Measurements from ENCODE around the gene SSC4D. TPM values are rescaled to one million over a fixed set of nuclear protein-coding genes. Genes with fewer than 3 reads are reported as not detected.
"Not testable (repeated sequence)": the region's sequence is repeated elsewhere in the genome, so short reads cannot be mapped to it uniquely, and the experiment has no call there.

SSC4D gene
- polyA plus RNA-seq, 4 donors = 3.9 to 6.9 (median 4.4) TPM

DNA sequence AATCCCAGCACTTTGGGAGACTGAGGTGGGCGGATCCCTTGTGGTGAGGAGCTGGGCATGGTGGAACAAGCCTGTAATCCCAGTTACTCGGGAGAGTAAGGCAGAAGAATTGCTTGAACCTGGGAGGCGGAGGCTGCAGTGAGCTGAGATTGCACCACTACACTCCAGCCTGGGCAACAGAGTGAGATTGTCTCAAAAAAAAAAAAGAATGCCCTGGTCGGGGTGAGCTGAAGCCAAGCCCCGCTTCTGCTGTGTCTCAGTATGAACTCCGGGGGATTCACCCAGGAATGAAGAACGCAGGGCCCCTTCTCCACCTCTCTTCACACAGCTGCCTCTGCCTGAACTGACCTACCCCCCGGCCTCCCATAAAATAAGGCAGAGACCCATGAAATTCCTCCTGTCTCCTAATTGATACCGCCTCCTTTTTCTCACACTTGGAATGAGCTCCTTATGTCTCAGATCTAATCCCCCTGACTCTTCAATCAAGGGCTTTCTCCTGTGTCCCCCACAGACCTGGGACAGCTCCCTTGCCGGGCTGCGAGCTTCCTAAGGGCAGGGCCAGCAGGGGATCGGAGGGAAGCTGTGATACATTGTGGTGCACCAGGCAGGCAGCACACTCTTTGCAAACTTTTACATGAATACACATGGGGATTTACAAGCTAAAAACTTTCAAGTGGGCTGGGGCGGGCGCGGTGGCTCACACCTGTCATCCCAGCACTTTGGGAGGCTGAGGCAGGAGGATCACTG, 14.3 kb upstream of the SSC4D start:
- no peak for DNase-seq (ENCODE audit: low read depth in 4 of 4, low spot score in 2 of 4)

DNA sequence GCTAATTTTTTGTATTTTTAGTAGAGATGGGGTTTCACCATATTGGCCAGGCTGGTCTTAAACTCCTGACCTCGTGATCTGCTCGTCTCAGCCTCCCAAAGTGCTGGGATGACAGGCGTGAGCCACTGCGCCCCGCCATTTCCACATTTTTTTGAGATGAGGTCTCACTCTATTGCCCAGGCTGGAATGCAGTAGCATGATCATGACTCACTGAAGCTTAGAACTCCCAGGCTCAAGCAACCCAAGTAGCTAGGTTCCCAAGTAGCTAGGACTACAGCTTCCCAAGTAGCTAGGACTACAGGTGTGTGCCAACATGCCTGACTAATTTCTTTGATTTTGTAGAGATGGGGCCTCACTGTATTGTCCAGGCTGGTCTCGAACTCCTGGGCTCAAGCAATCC, 11.6 kb upstream of the SSC4D start:
- not testable (repeated sequence) for DNase-seq (ENCODE audit: low read depth in 4 of 4, low spot score in 2 of 4)

DNA sequence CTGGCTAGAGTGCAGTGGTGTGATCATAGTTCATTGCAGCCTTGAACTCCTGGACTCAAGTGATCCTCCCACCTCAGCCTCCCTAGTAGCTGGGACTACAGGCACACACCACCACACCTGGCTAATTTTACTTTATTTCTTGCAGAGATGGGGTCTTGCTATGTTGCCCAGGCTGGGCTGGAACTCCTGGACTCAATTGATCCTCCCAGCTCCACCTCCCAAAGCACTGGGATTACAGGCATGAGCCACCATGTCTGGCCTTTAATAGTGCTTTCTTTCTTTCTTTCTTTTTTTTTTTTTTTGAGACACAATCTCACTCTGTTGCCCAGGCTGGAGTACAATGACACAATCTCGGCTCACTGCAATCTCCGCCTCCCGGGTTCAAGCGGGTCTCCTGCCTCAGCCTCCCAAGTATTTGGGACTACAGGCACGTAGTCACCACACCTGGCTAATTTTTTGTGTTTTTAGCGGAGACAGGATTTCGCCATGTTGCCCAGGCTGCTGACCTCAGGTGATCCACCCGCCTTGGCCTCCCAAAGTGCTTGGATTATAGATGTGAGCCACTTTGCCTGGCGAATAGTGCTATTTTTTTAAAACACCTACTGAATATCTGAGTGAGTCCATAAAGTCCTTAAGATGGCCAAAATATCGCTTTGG, 8.3 kb upstream of the SSC4D start:
- not testable (repeated sequence) for DNase-seq (ENCODE audit: low read depth in 4 of 4, low spot score in 2 of 4)

DNA sequence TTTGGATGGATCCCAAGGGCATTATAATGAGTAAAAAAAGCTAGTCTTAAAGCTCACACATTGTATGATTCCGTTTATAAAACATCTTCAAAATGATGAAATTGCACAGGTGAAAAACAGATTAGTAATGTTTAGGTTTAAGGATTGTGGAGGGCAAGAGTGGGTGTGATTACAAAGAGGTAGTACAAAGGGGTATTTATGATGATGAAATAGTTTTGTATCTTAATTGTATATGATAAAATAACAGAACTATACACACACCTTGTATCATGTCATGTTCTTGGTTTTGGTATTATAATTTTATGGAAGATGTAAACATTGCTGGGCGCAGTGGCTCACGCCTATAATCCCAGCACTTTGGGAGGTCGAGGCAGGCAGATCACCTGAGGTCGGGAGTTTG, 2.8 kb upstream of the SSC4D start:
- DNase-seq (ENCODE audit: low read depth in 4 of 4, low spot score in 2 of 4) = no peak

DNA sequence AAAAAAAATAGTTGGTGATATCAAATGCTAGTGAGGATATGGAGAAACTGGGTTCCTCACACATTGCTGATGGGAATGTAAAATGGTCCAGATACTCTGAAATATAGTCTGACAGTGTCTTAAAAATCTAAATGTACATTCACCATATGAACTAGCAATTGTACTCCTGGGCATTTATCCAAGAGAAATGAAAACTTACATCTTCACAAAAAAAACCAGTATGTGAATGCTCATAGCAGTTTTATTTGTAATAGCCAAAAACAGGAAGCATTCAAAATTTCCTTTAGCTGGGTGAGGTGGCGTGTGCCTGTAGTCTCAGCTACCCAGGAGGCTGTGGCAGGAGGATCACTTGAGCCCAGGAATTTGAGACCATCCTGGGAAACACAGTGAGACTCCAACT, 2.1 kb upstream of the SSC4D start:
- DNase-seq (ENCODE audit: low read depth in 4 of 4, low spot score in 2 of 4) = no peak

DNA sequence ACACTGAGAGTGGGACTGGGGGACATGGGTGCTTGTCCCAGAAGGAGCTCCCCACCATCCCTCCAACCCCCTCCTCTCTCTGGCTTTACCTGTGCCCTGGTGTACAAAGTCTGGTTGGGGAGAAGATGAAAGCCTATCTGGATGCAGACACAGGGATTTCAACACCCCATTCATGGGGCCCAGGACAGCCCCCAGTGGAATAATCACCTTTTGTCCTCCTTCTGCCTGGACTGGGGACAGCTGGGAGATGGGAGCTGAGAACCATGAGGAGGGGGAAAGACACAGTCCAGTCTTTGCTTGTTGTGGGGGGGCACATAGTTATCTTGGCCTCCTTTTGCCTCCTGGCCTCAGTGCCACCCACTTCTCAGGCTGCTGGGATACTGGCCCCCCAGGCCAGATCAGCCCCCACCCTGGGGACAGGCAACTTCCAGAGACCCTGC, 1.4 kb downstream of the SSC4D start:
- DNase-seq (ENCODE audit: low read depth in 4 of 4, low spot score in 2 of 4) = no peak

DNA sequence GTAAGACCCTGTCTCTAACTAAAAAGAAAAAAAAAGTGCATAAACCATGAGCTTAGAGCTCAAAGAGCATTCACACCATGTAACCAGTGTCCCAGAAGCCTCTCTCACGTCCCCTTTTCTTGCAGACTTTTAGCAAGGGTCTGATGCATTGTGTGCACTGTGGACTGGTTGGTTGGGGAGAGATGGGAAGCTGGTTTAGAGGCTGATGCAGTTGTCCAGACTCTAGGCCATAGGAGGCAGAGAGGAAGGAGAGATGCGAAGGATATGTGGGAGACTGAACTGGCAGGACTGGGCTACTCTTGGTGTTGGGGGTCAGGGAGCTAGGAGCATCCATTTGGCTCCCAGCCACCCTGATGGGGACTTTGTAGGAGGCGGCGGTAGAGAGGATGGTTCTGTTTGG, 1.8 kb downstream of the SSC4D start:
- DNase-seq (ENCODE audit: low read depth in 4 of 4, low spot score in 2 of 4) = no peak

DNA sequence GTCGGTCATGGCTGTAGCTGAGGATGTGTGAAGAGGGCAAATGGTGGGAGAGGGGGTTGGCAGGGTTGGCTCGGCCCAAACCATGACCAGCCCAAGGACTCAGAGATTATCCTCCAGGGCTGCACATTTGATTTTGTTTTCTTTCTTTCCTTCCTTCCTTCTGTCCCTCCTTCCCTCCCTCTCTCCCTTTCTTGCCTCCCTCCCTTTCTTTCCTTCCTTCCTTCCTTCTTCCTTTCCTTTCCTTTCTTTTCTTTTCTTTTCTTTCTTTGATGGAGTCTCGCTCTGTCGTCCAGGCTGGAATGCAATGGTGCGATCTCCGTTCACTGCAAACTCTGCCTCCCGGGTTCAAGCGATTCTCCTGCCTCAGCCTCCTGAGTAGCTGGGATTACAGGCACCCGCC, 3.8 kb downstream of the SSC4D start:
- DNase-seq (ENCODE audit: low read depth in 4 of 4, low spot score in 2 of 4) = no peak

DNA sequence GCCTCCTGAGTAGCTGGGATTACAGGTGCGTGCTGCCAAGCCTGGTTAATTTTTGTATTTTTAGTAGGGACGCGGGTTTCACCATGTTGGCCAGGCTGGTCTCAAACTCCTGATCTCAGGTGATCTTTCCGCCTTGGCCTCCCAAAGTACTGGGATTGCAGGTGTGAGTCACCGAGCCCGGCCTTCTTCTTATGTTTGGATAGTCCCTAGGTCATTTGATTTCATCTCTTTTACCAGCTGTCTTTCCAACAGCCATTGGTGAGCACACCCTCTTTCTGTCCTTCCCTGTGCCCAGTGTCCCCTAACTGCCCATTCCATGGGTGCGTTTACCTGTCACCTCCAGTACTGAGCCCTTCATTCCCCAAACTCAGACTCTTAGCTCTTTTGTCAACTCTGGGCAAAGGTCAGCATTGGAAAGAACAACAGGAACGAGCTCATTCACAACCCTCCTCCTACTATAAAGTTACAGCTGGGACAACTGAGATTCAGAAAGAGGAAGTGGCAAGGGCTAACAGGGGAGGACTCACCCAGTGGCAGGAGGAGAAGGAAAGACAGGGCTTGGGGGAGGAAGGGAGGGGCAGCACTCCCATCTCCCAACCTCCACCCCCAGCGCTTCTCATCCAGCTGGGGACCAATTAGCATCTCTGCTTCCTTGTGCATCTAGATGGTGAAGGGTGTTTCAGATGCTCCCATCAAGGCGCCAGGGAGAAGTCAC, 5.6 kb downstream of the SSC4D start:
- no peak for DNase-seq (ENCODE audit: low read depth in 4 of 4, low spot score in 2 of 4)

DNA sequence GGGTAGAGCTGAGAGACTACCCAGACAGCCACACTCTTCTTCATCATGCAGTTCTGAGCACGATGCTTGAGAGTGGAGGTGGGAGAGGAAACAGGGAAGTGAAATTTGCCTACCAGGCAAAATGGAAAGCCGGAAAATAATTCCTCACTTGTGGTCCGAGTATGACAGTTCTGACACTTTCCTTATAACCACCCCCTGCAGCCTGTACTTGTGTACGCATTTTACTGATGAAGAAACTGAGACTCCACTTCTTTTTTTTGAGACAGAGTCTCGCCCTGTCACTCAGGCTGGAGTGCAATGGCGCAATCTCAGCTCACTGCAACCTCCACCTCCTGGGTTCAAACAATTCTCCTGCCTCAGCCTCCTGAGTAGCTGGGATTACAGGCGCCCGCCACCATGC, 6.4 kb downstream of the SSC4D start:
- not testable (repeated sequence) for DNase-seq (ENCODE audit: low read depth in 4 of 4, low spot score in 2 of 4)

DNA sequence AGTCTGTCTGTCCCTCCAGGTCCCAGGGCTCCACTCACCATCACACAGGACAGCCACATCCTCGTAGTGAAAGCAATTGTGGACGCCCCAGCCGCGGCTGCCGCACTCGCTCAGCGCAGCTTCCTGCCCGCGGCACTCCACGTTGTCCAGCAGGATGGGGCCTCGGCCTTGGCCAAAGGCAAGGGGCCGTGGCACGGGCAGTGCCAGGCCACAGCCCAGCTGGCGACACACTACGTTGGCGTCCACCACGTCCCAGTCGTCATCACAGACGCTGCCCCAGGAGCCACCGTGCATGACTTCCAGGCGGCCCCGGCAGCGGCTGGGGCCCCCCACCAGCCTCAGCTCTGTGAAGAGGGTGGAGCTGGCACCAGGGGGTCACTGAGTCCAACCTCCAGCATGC, 9.2 kb downstream of the SSC4D start:
- DNase-seq (ENCODE audit: low read depth in 4 of 4, low spot score in 2 of 4) = no peak

DNA sequence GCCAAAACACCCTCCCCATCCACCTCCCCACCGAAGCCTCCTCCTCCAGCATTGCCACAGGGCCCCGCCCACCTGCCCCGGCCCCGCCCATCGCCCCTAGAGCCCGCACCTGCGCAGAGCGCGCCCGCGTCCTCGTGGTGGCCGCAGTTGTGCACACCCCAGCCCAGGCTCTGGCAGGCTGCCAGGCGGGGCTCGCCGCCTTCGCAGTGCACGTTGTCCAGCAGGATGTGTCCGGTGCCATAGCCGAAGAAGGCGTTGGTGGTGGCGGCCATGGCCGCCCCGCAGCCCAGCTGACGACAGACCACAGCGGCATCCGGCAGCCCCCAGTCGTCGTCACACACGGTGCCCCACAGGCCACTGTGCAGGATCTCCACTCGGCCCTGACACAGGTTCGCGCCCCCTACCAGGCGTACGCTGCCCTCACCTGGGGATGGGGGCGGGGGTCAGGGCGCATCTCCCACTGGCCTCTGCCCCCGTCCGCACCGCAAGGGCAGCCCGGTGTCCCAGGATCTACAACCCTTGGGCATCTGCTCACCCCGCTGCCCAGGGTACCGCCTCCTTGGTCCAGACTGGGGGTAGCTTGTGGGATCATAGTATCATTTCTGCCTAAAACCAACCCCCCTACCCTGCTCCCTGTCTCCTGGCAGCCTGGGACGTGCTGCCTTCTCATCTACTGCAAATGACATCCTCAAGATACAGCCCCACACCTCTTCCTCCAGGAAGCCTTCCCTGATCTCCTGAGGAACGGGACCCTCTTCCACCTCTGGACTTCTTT, 11.9 kb downstream of the SSC4D start:
- DNase-seq (ENCODE audit: low read depth in 4 of 4, low spot score in 2 of 4) = no peak

DNA sequence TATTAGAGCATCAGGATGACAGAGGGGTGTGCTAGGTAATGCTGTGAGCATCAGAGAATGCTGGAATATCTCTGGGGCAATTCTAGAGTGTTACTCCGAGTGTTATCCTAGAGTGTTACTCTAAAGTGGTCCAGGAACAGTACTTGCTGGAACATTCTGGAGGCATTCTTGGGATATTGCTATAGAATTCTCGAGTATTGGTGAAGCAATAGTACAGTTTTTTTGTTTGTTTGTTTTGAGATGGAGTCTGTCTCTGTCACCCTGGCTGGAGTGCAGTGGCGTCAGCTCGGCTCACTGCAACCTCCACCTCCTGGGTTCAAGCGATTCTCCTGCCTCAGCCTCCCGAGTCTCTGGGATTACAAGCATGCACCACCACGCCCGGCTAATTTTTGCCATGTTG, 12.6 kb downstream of the SSC4D start:
- DNase-seq (ENCODE audit: low read depth in 4 of 4, low spot score in 2 of 4) = no peak

DNA sequence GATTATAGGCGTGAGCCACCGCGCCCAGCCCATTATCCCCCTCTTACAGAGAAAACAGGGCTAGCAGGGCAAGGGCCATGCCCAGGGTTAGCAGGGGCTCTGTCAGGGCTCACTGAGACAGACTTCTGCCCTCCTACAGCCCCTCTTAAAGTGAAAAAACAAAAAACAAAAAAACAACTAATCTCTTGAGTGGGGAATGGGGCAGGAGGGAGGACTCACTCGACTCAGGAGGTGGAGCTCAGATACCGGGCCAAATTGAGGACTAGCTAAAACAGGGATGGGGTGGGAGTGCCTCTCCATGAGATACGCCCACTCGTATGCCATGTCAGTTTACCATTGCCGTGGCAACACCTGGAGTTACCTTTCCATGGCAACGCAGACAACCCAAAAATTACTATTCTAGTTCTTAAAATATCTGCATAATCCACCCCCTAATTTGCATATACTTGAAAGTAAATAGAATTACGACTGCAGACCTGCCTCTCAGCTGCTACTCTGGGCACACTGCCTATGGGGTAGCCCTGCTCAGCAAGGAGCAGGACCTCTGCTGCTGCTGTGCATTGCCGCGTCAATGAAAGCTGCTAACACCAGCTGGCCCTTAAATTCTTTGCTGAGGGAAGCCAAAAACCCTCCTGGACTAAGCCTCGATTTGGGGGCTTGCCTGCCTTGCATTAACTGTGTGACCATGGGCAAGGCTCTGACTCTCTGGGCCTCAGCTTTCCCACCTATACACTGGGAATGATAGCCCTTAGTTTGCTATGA, 13.4 kb downstream of the SSC4D start:
- DNase-seq (ENCODE audit: low read depth in 4 of 4, low spot score in 2 of 4) = no peak

DNA sequence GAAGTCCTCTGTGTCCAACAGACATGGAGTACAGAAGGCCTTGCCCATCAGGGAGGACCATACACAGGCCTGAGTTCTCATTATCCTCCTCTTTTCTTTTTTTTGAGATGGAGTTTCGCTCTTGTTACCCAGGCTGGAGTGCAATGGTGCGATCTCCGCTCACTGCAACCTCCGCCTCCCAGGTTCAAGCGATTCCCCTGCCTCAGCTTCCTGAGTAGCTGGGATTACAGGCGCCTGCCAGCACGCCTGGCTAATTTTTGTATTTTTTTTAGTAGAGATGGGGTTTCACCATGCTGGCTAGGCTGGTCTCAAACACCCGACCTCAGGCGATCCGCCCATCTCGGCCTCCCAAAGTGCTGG, 13.9 kb downstream of the SSC4D start:
- DNase-seq (ENCODE audit: low read depth in 4 of 4, low spot score in 2 of 4) = not testable (repeated sequence)

DNA sequence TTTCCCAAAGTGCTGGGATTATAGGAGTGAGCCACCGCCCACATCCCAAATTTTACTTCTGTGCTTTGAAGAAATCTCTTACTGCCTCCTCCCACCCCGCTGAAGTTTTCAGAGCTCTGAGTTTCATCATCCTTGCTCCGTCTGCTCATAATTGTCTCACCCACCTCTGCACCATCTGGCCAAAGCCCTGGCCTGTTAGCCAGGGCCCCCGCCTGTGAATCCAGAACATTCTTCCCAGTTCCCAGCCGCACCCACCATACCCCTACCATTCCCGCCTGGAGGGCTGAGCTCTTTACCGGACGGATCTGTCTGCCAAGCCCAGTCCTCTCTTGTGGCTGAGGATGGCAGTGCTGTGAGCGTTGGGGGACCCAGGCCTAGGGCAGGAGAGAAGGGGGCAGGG, 14.5 kb downstream of the SSC4D start:
- DNase-seq (ENCODE audit: low read depth in 4 of 4, low spot score in 2 of 4) = no peak

DNA sequence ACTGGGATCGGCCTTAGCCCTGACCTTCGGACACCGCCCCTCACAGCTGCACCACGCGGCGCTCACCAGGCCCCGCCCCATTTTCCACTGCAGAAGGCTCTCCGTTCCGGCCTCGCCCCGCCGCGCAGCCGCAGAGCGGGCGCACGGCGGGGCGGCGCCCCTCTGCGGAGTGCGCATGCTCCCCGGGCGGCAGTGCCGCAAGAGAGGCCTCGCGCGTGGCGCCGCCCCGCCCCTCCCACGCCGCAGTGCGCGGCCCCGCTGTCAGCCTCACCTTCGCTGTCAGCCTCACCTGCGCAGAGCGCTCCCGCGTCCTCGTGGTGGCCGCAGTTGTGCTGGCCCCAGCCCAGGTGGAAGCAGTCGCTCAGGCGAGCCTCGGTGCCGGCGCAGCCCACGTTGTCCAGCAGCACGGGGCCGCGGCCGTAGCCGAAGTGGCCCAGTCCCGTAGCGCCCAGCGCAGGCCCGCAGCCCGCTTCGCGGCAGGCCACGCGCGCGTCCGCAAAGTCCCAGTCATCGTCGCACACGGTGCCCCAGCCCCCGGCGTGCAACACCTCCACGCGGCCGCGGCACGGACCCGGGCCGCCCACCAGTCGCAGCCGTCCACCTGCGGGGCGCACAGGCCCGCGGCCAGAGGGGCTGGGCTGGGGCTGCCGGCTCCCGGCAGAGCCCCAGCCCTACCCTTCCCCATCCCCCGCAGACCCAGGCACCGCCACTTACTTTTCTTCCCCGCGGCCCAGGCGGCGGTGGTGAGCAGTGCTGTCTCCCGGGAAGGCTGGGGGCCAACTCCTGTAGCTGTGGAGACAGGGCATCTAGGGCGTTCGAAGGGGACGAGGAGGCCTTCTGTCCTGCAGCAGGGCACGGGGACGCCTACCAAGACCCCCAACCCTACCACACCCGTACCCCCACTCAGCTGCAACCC, 16.1 kb downstream of the SSC4D start:
- peak in 2 of 4 donors; percentile 81 to 85 for DNase-seq (ENCODE audit: low read depth in 4 of 4, low spot score in 2 of 4)

DNA sequence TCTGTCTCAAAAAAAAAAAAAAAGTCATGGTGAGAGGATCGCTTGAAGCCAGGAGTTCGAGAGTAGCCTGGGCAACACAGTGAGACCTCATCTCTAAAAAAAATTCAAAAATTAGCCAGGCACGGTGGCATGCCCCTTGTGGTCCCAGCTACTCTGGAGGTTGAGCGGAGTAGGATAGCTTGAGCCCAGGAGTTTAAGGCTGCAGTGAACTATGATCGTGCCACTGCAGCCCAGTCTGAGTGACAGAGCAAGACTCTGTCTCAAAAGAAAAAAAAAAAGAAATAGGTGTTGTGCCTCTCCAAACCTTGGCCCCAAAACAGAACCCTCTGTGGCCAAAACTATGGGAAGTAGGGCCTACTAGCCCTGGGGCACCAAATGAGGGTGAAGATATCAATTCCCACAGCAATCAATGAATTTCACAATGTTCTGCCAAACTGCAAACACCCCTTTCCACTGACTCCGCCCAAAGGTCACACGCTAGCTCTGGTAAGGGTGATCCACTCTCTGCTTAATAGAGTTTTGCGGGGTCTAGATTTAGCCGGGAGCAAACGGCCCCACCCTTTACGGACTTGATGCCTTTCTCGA, 16.9 kb downstream of the SSC4D start:
- no peak for DNase-seq (ENCODE audit: low read depth in 4 of 4, low spot score in 2 of 4)

DNA sequence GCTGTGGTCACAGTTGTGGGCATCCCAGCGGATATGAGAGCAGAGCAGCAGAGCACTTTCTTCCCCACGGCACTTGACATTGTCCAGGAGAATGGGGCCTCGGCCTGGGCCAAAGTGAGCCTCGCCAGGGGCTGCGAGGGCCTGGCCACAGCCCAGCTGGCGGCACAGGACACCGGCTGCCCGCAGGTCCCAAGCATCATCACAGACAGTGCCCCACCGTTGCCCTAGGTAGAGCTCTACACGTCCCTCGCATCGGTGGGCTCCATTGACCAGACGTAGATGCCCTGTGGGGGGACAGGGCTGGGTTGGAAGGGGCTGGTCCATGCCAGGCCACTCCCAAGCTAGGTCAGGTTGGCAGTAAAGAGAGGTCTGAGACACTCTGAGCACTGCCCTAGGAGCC, 19.4 kb downstream of the SSC4D start:
- DNase-seq (ENCODE audit: low read depth in 4 of 4, low spot score in 2 of 4) = no peak
